GM13976 (cell line): Measurements from ENCODE around the gene INF2.
A peak's percentile ranks its signal among the peaks of the same experiment; 100 is the strongest.

Source experiments
- DNase-seq: peaks from one replicate; pipeline ENCODE4 v3.0.0; 2012; ENCODE audit warnings: low spot score
- in situ Hi-C: fragments of 300-500 bp; cut with MboI; formaldehyde crosslinking; loops from one replicate; pipeline ENCODE4 v1.12.0; 2022; ENCODE audit warnings: low sequenced_read_pairs, mixed read lengths, inconsistent platforms; ENCODE audit not compliant: unreplicated experiment
- TF ChIP-seq, protein P1 (sequence below): IDR thresholded peaks from 2 replicates; pipeline ENCODE4 v1.5.1; 2012; ENCODE audit warnings: borderline replicate concordance, mild to moderate bottlenecking; ENCODE audit not compliant: insufficient read depth; ENCODE audit errors: extremely low read depth, missing control alignments, control extremely low read depth

Gene INF2

DNA sequence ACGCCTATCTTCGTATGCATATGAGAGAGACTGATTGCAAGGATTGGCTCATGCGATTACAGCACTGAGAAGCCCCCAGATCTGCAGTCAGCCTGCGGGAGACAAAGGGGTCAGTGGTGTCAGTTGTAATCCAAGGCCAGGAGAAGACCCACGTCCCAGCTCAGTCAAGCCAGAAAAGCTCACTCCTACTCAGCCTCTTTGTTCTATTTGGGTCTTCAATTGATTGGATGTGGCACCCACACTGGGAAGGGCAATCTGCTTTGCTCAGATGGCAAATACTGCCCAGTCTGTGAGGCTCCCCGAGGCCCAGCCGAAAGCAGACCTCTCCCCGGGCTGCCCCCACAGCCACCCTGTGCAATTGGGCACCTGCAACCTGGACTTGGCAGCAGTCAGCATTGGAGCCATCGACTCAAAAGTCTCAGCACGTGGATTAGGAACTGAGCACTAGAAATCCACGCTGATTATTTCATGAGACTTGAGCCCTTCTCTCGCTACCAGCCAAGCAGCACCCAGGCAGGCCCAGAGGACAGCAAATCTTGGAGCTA is 45.3 kb upstream of the INF2 start:
- no peak for DNase-seq
- TF ChIP-seq, protein P1, sequence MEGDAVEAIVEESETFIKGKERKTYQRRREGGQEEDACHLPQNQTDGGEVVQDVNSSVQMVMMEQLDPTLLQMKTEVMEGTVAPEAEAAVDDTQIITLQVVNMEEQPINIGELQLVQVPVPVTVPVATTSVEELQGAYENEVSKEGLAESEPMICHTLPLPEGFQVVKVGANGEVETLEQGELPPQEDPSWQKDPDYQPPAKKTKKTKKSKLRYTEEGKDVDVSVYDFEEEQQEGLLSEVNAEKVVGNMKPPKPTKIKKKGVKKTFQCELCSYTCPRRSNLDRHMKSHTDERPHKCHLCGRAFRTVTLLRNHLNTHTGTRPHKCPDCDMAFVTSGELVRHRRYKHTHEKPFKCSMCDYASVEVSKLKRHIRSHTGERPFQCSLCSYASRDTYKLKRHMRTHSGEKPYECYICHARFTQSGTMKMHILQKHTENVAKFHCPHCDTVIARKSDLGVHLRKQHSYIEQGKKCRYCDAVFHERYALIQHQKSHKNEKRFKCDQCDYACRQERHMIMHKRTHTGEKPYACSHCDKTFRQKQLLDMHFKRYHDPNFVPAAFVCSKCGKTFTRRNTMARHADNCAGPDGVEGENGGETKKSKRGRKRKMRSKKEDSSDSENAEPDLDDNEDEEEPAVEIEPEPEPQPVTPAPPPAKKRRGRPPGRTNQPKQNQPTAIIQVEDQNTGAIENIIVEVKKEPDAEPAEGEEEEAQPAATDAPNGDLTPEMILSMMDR, result no peak
- in situ Hi-C loops, result loop anchor here (10.0 kb wide), 1 partner anchor 61 kb away; no protein-coding TSS in a partner anchor

DNA sequence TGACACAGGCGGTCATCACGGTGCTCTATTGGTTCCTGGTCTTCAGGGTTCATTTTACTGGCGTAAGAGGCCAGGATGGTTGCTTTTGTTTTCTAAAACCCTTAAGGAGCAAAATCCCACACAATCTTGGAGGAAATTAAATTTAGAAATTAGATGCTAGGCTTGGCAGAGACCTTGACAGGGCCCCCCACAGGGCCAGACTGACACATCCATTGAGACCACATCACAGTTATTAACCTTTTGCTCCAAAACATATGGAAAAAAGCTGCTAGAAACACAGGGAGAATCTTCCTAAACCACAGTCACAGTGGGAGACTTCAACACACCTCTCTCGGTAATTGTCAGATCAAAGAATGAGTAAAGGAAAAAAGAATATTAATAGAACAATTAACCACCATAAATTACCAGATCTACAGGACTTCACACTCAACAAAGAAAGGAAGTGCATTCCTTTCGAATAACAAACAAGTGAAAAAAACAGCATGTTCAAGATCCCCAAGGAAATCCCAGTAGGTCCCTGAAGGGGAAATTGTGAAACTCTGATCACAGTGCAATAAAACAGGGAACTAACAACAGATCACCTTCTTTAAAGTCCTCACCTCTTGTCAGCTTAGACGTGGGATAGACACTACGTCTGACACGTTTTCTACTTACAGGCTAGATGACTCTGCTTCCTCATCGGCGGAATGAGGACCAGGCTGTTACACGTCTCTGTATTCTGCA is 44.6 kb upstream of the INF2 start:
- in situ Hi-C loops, result loop anchor here (10.0 kb wide), 1 partner anchor 60 kb away; no protein-coding TSS in a partner anchor
- DNase-seq, result no peak
- TF ChIP-seq, protein P1, result no peak

DNA sequence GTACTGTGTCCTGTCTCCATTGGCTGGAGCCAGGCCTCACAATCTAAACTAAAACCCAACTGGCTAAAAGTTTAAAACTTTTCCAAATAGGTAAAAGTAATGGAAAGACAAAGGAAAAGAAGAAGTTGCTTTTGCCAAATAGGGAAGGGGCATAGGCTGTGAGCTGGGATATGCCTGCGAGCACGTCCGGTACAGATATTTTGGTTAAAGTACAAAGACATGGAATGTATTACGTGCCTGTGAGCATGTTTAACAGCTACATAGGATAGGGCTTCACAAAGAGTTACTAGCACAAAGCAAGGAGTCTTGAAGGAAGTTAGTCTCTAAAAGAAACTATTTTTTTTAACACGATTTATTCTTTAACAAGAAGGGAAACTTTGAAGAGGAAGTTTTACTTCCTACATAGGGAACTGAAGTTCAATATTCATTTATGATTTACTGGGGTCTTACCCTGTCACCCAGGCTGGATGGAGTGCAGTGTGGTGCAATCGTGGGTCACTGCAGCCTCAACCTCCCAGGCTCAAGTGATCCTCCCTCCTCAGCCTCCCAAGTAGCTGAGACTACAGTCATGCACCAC is 41.9 kb upstream of the INF2 start:
- in situ Hi-C loops, result loop anchor here (10.0 kb wide), 1 partner anchor 57 kb away; no protein-coding TSS in a partner anchor
- DNase-seq, result no peak
- TF ChIP-seq, protein P1, result no peak

DNA sequence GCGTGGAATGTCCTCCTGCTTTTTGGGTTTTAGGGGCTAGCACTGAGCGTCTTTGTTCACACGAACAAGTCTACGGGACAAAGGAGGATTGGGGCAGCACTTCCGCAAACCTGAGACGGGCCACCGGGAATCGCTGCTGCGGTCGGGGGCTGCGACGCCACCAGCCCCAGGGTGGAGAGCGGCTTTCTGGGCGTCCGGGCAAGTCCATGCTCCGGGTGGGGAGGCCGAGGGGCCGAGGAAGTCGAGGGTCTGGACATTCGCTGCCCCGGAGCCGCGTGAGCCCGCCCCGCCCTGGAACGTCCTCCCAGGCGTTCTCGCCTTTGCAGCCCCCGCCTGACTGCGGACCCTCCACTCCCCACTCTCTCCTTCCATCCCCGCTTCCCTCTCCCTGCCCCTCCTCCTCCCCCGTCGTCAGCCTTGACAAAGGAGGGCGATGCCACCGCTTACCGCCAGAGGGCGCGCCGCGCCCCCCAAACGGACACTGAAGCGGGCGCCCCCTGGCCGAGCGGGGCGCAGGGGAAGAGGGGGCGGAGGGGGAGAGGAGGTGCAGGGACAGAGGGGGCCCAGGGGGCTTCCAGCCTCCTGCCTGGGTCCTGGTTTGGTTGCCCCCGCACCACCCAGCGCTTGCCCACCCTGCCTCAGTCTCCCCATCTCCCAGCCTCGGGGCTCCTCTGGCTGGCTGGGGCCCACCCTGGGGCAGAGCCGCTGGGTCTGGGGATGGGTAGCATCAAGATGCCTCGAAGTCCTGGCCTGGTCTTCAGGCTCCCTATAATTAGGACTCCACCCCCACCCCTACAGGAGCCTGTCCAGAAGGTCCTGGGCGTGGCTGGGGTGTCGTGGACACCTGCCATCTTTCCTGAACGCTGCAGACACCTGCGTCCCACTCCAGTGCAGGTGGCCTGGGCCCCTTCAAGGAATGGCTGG is 39.1 kb upstream of the INF2 start:
- peak; percentile 93 for DNase-seq
- TF ChIP-seq, protein P1, result peak; percentile 100
- in situ Hi-C loops, result no loop called here

DNA sequence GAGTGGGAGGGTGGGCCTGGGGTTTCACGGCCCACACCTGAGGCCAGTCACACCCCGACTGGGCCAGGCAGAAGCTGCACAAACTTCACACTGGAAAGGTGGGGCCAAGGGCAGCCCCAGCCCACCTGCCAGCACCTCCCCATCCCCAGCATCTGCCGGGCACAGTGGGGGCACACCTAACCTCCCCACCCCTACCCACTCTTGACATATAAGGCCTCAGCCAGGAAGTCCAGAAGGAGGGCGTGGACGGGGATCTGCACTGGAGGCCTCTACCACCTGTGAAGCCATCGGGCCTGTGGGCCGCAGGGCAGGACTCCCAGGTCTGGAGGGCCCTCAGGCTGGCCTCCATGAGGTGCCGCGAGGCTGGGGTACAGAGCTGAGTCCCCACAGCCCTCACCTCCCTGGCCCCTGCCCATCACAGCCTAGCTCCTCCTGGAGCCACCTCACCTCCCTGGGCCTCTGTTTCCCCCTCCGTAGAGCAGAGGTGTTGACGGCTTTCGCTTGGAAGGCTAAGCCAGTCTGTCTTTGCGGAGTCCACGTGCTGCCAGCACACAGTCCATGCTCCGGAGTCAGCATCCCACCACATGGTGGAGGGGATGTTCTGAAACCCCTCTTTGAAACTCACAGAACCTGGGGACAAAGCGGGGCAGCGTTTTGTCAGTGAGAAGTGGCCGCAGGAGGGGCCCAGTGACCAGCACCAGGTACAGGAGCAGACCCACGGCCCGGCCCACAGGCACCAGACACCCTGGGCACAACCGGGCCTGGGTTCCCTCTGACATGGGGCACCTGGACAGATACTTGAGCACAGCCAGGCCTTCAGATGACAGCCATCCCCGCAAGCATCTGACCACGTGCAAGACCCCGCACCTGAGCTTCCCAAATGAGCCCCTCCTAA is 38.2 kb upstream of the INF2 start:
- TF ChIP-seq, protein P1, result no peak
- in situ Hi-C loops, result no loop called here
- no peak for DNase-seq
